GM12892 (cell line): ENCODE measurements around the gene RHBG.

ENCODE experiments used
- POLR2A ChIP-seq: IDR thresholded peaks from 2 replicates; pipeline ENCODE4 v1.6.1; 2011; ENCODE audit warnings: low read depth, low read length, control low read depth
- TAF1 ChIP-seq: IDR thresholded peaks from 2 replicates; pipeline ENCODE4 v1.6.1; 2011; ENCODE audit warnings: low read depth, mild to moderate bottlenecking, control low read depth, low read length, borderline replicate concordance

GRCh38 chr1:156433602-156434001, 64.6 kb downstream of the RHBG start:
- TF ChIP-seq TAF1 (no peak), POLR2A (no peak)
